ENCODE data around the gene KIRREL3.

Gene KIRREL3

DNA sequence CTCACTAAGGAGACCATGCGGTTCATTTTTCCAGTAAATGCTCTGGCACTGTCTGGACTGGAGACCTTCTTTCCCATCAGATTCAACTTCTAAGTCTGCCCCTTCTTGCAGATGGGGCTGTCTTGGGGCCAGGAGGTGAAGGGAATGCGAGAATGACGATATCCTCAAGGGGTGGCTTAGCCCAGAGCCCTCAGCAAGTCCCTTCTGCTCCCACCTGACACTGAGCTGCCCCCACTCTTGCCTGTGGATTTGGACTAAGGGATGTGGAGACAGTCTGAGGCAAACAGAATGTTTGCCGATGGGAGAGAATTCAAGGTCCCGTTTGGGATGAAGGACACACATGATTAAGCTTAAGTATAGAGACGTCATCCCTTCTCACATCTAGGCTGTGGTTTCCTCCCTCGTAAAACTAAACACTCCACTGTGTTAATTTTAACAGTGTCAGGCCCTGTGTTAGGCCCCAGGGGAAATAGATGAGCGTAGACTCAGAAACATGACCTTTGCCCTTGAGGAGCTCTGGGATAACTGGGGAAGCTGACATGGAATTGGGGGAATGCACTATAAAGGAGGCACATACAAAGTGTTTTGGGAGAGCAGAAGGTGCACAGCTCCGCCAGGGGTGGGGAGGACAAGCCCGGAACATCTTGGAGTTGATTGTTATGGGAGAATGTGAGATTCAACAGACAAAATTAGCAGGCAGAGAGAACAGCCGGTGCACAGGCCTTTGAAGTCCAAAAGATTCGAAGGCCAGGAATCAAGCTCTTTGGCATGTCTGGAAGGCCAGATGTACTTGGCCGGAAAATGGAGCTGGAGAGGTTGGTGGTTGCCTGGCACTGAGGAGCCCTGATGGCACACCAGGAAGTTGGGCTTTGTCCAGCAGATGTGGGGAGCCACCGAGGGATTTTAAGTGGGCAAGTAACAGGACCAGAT lies 573.5 kb downstream of the KIRREL3 start:
- no peak for DNase-seq

- no peak for DNase-seq
These were observed 574.5 kb downstream of the KIRREL3 start for GRCh38 chr11:126426106-126426505.

DNA sequence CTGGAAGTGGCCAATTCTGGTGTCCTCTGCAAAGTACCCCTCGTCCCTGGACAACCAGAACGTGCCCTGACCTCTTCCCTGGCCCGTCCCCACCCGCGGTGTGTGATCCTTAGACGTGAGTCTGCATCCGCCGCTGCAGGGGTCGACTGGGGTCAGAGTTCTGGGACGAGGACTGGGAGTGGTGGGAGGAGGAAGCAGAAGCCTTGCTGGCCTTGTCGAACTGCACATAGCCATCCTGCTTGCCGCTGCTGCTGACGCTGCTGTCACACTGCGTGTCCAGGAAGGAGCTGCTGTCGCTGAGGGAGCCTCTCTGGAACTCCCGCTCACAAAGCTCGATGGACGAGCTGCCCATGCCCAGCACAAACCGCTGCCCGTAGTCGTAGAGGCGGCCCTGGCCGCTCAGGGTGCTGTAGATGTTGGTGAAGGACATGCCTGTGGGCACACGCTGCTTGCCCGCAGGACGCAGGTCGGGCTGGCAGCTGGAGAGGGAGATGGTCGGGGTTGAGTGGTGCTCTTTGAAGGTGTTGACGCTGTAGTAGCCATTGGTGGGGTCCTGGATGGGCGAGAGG lies 576.0 kb downstream of the KIRREL3 start:
- no peak for DNase-seq

DNA sequence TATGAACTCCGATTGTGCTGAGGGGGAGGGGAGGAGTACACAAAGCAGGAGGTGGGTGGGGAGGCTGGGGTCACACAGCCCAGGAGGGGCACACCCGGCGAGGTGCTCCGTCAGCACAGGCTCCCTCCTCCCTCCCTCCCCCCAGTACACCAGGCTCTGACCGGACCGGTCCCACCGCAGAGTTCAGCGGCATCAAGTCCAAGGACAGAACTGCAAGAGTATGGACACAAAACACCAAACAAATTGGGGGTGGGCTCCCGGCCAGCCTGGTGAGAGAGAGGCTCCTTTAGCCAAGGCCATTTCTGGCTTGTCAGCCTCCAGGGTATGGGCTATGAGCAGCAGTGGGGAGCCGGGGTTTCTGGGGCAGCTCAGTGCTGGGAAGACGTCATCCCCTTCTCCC lies 576.8 kb downstream of the KIRREL3 start:
- DNase-seq = no peak

- peak; percentile 44 for DNase-seq
These were observed 577.4 kb downstream of the KIRREL3 start for GRCh38 chr11:126423154-126423553.

DNA sequence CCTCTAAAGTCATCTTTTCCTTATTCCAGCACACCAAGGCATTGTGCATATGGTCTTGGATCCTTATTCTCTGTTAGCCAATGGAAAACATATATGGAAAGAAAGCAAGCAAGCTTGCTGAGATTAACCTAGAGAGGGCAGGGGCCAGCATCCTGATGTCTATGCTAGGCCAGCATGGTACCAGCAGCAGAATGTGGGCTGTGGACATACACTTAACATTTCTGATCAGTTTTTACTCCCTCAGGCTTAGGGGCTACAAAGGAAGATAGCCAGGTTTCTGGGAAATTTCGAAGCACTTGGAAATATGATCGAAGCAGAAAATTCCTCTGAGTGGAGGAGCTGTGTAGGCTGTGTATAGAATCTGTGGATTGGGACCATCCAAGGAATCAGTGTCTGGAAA lies 578.1 kb downstream of the KIRREL3 start:
- DNase-seq = no peak

- DNase-seq = no peak
These were observed 579.3 kb downstream of the KIRREL3 start for GRCh38 chr11:126421271-126421671.

DNA sequence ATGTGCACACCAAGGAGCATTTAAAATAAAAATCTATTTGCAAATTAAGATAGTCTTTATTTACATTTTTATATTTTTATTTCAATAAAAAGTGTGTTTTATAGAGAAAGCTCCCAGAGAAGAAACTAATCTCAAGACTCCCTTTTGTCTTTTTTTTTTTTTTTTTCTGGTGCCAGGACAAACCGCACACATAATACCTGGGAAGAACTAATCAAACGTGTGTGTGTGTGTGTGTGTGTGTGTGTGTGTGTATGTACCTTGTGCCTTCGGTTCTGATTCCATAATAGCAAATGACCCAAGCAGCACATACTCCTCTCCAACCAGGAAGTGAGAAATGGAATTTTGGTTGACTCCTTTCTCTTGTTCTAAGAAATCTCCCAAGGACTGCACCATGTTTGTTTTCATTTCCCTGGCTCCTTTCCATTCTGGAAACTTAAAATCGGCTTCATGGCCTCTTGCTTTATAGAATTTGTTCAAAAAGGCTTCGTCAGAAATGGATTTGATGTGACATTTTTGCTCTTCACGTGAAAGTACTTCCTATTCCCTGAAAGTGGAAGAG lies 579.8 kb downstream of the KIRREL3 start:
- DNase-seq = no peak

- DNase-seq = peak; percentile 99
These were observed 580.5 kb downstream of the KIRREL3 start for GRCh38 chr11:126419801-126420697.

- peak; percentile 44 for DNase-seq
These were observed 581.7 kb downstream of the KIRREL3 start for GRCh38 chr11:126418887-126419286.

DNA sequence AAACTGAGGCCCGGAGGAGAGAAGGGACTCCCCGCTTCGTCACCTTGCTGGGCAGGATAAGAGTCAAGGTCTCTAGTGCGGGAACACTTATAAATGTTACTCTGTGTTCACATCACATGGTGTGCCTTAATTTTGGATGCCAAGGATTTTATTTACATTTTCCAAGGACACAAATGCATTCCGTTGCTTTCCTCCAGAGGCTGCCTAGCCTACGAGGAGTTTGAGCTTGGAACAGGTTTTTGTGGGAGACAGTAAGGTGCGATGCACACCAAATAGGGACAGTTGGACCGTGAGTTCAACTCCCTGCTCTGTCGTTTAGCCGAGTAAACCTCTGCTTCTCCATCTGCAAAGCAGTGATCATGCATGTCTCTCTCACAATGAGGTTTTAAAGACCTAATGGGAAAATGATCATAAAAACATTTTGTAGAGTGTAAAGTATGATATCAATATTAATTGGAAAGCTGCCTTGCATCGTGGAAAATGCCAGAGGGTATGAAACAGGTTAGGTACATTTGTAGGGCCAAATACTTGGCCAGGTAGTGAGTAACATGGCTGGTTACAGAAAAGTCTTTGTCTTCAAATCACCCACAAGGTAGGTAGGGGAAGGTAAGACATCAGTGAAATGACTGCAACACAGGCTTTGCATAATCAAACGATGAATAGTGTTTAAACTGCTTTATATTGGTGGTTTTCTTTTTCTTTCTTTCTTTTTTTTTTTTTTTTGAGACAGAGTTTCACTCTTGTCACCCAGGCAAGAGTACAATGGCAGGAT lies 583.3 kb downstream of the KIRREL3 start:
- no peak for DNase-seq

- DNase-seq = no peak
These were observed 584.0 kb downstream of the KIRREL3 start for GRCh38 chr11:126416542-126417090.

DNA sequence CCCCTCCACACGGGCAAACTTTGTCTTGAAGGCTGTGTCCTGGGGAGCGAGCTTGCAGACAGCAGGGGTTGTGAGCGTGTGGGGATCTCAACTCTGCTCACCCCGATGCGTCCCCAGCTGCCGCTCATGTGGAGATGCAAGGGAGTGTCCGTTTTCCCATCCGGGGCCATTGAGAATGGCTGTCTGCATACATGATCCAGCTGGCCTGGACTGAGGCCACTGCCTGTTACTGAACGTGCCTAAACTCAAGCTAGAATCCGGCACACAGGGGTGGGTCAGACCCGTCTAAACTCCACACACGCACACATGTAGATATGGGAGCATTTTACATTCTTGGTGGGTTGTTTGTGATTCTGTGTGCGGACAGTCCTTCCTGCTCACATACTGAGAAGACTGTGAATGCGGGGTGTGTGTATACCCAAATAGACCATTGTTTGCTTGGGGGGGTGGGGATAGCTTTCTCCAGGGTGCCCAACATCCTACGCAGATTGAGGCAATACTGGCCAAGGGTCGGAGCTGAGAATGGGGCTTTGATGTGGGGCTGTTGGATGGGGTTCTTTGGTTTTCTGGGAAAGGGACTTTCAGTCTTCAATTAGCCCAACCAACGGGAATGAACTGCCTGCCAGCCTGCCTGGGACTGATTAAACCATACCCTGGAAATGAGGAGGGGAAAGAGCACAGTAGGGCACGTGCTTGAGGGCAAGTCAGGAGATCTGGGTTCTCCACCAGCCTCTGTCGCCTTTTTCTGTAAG lies 584.7 kb downstream of the KIRREL3 start:
- DNase-seq = no peak

GRCh38 chr11:126415128-126415527 lies 585.4 kb downstream of the KIRREL3 start:
- no peak for DNase-seq

DNA sequence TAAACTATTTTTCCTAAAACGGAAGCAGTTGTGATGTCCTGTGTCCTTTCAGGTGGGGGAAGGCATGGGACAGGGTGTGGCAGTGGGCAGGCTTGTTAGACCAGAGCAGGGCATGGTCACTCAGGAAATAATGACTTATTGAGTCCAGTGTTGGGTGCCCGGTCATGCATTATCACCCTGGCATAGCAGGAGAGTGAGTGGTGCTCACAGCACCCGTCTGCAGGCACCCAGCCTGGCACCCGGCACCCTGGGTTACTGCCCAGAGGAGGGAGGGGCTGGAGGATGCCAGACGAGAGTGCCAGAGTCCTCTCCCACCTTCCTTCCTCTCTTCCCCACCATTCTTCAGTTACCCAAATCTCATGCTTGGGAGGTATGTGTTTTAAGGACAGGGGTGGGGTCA lies 586.0 kb downstream of the KIRREL3 start:
- DNase-seq = no peak

GRCh38 chr11:126413843-126414405 lies 586.6 kb downstream of the KIRREL3 start:
- DNase-seq = no peak

DNA sequence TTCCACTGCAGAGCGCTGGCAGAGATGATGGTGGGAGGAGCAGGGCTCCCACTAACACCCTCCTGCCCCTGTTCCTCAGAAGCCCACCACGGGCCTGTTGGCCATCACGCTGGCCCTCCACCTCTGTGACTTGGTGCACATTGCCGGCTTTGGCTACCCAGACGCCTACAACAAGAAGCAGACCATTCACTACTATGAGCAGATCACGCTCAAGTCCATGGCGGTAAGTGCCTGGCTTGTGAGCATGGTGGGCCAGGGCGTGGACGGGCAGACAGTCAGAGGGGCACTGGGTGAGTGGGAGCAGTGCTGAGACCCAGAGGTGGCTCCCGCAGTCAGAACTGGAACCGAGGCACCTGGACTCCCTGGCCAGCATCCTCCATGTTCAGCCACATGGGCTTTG lies 587.1 kb downstream of the KIRREL3 start:
- DNase-seq = no peak

DNA sequence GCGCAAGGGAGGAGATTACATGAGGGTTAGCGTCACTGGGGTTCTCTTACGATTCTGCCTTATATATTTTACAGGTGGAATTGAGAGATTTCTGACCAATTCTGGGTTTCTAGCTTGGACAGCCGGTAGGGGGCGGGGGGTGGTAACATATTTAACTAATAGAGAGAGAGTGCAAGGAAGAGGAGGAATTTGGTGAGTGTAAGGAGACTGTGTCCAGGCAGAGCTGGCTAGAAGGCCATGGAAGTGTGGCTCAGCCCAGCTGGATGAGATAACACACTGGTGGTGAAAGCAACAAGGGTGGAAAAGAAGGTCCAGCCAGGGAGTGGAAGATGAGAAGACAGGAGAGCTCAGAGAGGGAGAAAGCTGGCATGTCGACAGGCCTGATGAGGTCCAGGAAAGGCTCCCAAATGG lies 588.6 kb downstream of the KIRREL3 start:
- DNase-seq = peak; percentile 57

DNA sequence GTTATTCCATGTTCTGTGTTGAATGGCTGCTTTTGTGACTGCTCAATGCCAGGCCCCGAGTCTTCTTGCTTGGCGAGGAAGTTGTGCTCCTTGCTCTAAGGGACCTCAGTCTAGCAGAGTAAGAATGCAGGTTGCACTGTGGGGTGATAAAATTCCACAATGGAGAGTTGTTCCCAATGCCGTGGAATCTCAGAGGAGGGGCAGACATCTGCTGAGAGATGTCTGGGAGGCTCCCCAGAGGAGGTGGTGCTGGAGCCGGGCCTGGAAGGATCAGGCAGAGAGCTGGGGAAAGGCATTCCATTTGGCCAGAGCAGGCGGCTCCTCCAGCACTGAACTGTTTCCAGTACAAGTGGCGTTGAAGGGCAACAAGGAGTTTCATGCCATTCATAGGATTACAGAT lies 589.9 kb downstream of the KIRREL3 start:
- no peak for DNase-seq

DNA sequence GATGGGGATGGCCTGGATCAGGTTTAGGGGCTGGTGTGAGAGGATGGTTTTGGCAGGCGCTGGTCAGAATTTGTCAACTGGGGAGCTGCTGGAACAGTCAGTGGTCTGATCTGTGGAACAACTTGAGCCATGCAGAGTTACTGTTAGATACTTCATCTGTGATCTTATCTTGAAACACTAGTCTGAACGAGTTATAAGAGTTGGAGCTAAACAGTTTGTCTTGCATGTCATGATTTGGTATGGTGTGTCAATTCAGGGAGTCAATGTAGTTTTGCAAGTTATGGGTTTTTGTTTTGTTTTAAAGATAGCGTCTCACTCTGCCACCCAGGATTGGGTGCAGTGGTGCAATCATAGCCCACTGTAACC lies 591.0 kb downstream of the KIRREL3 start:
- no peak for DNase-seq

All from OCI-M1 (cell line).